ENCODE data around the gene TUBGCP2. TPM values are rescaled to one million over a fixed set of nuclear protein-coding genes. Genes with fewer than 3 reads are reported as not detected.

The TUBGCP2 gene
- total and polyA plus RNA-seq, 2 of the 13 experiments (the other 11 are each of a cell fraction or from before 2014, with no cell fraction given) = 21.3 to 34.5 TPM

- TF ChIP-seq ZNF687 (CRISPR knock-in tag; IDR thresholded peaks at IDR 0.05) = 0 out of 2 replicates have a peak, but pooled peaks have one; percentile 7
- TF ChIP-seq MTF2 (CRISPR knock-in tag; IDR thresholded peaks at IDR 0.05; ENCODE audit: borderline replicate concordance) = no peak
- TF ChIP-seq GATA4 (IDR thresholded peaks at IDR 0.05; ENCODE audit: borderline replicate concordance, low read depth) = no peak
- no peak for TF ChIP-seq FOSL1 (CRISPR knock-in tag; IDR thresholded peaks at IDR 0.05; ENCODE audit: borderline replicate concordance)
- no peak for TF ChIP-seq CBFB (CRISPR knock-in tag; IDR thresholded peaks at IDR 0.05)
- TF ChIP-seq ZNF841 (CRISPR knock-in tag; IDR thresholded peaks at IDR 0.05; ENCODE audit: borderline replicate concordance) = no peak
- TF ChIP-seq, protein P1, sequence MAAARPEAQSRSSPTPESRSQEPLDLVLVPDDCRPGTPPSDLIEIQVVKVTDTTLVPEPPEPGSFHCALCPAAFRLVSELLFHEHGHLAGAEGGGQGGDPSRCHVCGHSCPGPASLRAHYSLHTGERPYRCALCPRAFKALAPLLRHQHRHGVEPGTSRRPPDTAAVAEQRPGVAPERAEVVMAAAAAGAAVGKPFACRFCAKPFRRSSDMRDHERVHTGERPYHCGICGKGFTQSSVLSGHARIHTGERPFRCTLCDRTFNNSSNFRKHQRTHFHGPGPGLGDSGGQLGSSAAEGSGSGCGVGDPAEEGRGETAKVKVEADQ (CRISPR knock-in tag; IDR thresholded peaks at IDR 0.05; ENCODE audit: borderline replicate concordance) = 0 out of 2 replicates have a peak, but pooled peaks have one; percentile 27
- TF ChIP-seq ZNF7 (CRISPR knock-in tag; IDR thresholded peaks at IDR 0.05) = no peak
- TF ChIP-seq THAP9 (CRISPR knock-in tag; IDR thresholded peaks at IDR 0.05; ENCODE audit: borderline replicate concordance) = peak; percentile 7; the same call in 1 of the 2 replicates
- no peak for TF ChIP-seq ELF4 (CRISPR knock-in tag; IDR thresholded peaks at IDR 0.05; ENCODE audit: borderline replicate concordance)
- peak; percentile 84; the same call in 1 of the 2 replicates for TF ChIP-seq AKAP8 (CRISPR knock-in tag; IDR thresholded peaks at IDR 0.05)
- TF ChIP-seq POLR2A (IDR thresholded peaks at IDR 0.05; ENCODE audit: insufficient read depth in 1 of 2, low read depth in 2 of 2, low read length in 2 of 2) = peak in 1 of 2 experiments; percentile 62; a peak in 2 of 4 replicates
- TF ChIP-seq PBX3 (CRISPR knock-in tag; IDR thresholded peaks at IDR 0.05; ENCODE audit: borderline replicate concordance) = no peak
- no peak for TF ChIP-seq MTA3 (CRISPR knock-in tag; IDR thresholded peaks at IDR 0.05)
- TF ChIP-seq SSRP1 (CRISPR knock-in tag; IDR thresholded peaks at IDR 0.05) = 0 out of 2 replicates have a peak, but pooled peaks have one; percentile 10
- TF ChIP-seq MYNN (CRISPR knock-in tag; IDR thresholded peaks at IDR 0.05; ENCODE audit: low read depth) = no peak
- no peak for TF ChIP-seq TGIF2 (CRISPR knock-in tag; IDR thresholded peaks at IDR 0.05)
- TF ChIP-seq TMF1 (CRISPR knock-in tag; IDR thresholded peaks at IDR 0.05; ENCODE audit: low read depth) = no peak
- TF ChIP-seq ZNF740 (CRISPR knock-in tag; IDR thresholded peaks at IDR 0.05) = 0 out of 2 replicates have a peak, but pooled peaks have one; percentile 37
- TF ChIP-seq SMARCC2 (IDR thresholded peaks at IDR 0.05) = no peak
- no peak for TF ChIP-seq ZSCAN29 (CRISPR knock-in tag; conservative IDR thresholded peaks at IDR 0.05)
These were observed 41.7 kb upstream of the TUBGCP2 start (continued) for GRCh38 chr10:133350283-133350949.
